ENCODE data around the gene CAMTA2.

CAMTA2 gene

GRCh38 chr17:5022171-5022711 is 34.8 kb upstream of the CAMTA2 start:
- TF ChIP-seq CTCF (IDR thresholded peaks at IDR 0.05; ENCODE audit: insufficient read depth, missing control alignments) = no peak
- DNase-seq (ENCODE audit: insufficient read length, low spot score) (no peak), FAIRE-seq (no peak)

DNA sequence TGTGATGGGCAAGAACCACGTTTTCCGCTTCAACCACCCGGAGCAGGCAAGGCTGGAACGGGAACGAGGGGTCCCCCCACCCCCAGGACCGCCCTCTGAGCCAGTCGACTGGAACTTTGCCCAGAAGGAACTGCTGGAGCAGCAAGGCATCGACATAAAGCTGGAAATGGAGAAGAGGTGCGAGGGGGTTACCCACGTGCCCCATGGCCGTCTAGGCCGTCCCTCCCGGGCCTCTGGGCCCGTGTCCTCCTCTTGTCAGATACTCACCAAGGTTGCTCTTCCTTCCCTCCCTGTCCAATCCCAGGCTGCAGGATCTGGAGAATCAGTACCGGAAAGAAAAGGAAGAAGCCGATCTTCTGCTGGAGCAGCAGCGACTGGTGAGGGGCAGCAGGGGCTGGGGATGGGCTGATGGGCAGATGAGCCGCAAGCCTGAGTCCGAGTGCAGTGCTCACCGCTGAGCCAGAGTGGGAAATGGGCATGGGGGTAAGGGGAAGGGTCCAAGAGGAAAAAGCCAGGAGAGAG is 33.1 kb upstream of the CAMTA2 start:
- FAIRE-seq (no peak), DNase-seq (ENCODE audit: insufficient read length, low spot score) (no peak)
- no peak for TF ChIP-seq CTCF (IDR thresholded peaks at IDR 0.05; ENCODE audit: insufficient read depth, missing control alignments)

DNA sequence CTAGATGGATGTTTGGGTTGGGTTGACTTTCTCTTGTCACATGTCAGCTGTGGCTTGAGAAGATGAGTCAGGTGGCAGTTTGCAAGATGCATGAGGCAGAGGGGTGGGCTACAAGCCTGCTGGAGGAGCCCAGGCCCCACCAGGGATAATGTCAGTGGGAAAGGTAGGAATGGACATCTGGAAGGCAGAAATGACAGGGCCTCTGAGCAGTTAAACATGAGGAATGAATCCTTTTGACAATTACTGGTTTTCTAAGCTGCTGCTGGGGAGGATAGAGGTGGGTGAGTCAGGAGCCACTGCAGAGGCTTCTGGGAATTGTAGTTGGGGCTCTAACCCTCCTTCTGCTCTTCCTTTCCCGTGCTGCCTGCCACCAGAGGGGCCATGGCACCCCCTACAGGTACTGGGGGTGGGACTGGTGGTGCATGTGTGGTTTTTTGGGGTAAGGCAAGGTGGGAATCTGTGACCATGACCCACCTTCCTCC is 32.0 kb upstream of the CAMTA2 start:
- DNase-seq (ENCODE audit: insufficient read length, low spot score) (no peak), FAIRE-seq (no peak)
- peak; percentile 2 for TF ChIP-seq CTCF (IDR thresholded peaks at IDR 0.05; ENCODE audit: insufficient read depth, missing control alignments)

DNA sequence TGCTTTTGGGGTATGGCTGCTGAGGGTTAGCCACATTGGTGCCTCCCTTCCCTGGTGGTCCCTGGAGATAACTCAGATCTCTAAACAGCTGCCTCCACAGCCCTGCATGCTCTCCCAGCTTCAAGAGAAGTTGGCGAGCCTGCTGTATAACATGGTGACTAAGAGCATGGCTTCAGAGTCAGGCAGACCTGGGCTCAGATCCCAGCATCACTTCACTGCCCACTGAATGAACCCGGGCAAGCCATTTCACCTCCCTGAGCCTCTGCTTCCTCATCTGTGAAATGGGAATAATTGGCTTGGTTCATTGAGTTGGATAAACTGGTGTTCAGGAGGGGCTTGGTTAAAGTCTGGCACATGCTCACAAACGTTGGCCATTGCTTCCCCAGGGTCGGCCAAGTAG is 26.9 kb upstream of the CAMTA2 start:
- no peak for FAIRE-seq
- no peak for TF ChIP-seq CTCF (IDR thresholded peaks at IDR 0.05; ENCODE audit: insufficient read depth, missing control alignments)
- DNase-seq (ENCODE audit: insufficient read length, low spot score) = no peak

- DNase-seq (ENCODE audit: insufficient read length, low spot score) (no peak), FAIRE-seq (no peak)
- no peak for TF ChIP-seq CTCF (IDR thresholded peaks at IDR 0.05; ENCODE audit: insufficient read depth, missing control alignments)
Measured at GRCh38 chr17:5011928-5012327, 24.5 kb upstream of the CAMTA2 start.

- no peak for TF ChIP-seq CTCF (IDR thresholded peaks at IDR 0.05; ENCODE audit: insufficient read depth, missing control alignments)
- FAIRE-seq (no peak), DNase-seq (ENCODE audit: insufficient read length, low spot score) (no peak)
Measured at GRCh38 chr17:5003214-5003867, 15.9 kb upstream of the CAMTA2 start.

All from D721Med (cell line).